Neuron (in vitro differentiated cells): ENCODE results near the gene CLTC.
"Not testable (repeated sequence)": the region's sequence is repeated elsewhere in the genome, so short reads cannot be mapped to it uniquely, and the experiment has no call there.

Source experiments
- H2AFZ ChIP-seq: one replicate; pipeline ENCODE4 v1.6.1; 2013; ENCODE audit warnings: low read depth, mild to moderate bottlenecking, inconsistent platforms, low read length, moderate library complexity
- H3K27me3 ChIP-seq: one replicate; pipeline ENCODE4 v1.6.1; 2013; ENCODE audit warnings: low read length; ENCODE audit not compliant: insufficient read depth
- H3K36me3 ChIP-seq: one replicate; pipeline ENCODE4 v1.6.1; 2013; ENCODE audit warnings: low read length; ENCODE audit not compliant: insufficient read depth
- H3K4me1 ChIP-seq: one replicate; pipeline ENCODE4 v1.6.1; 2013; ENCODE audit warnings: low read length; ENCODE audit not compliant: insufficient read depth
- H3K4me3 ChIP-seq: 2 replicates; pipeline ENCODE4 v1.5.1; 2013; ENCODE audit warnings: mild to moderate bottlenecking, low read length, moderate library complexity
- H3K9me3 ChIP-seq: one replicate; pipeline ENCODE4 v1.6.1; 2013; ENCODE audit warnings: low read length

Gene CLTC

GRCh38 chr17:59619298-59620063, at the start of gene CLTC:
Gene CLTC, plus strand, starts transcription at chr17:59619895. Its CDS starts 237 bp downstream, at chr17:59620132.
- no peaks in the 10 kb centered on the region for H3K27me3 ChIP-seq
- peak within 1 kb of the TSS; percentile 31 for H2AFZ ChIP-seq
- peak within 1 kb of the TSS; percentile 75 for H3K4me3 ChIP-seq
- H3K36me3 ChIP-seq, result no peaks in the 10 kb centered on the region
- H3K4me1 ChIP-seq, result peaks cover 36% of the 10 kb centered on the region
- H3K9me3 ChIP-seq, result no peaks in the 10 kb centered on the region

- Histone ChIP-seq H3K4me3 (no peak overlapping the region), H2AFZ (no peak overlapping the region), H3K27me3 (no peaks in the 10 kb centered on the region)
Observed at GRCh38 chr17:59572301-59572924, 47.3 kb upstream of the CLTC start.

GRCh38 chr17:59584168-59584567, 35.5 kb upstream of the CLTC start:
- H2AFZ ChIP-seq, H3K9me3 ChIP-seq, H3K4me3 ChIP-seq, H3K27me3 ChIP-seq, H3K36me3 ChIP-seq, H3K4me1 ChIP-seq: not testable (repeated sequence)

More at GRCh38 chr17:59572301-59572924, 47.3 kb upstream of the CLTC start:
- H3K4me1 ChIP-seq, result no peaks in the 10 kb centered on the region
- H3K9me3 ChIP-seq, result no peaks in the 10 kb centered on the region
- H3K36me3 ChIP-seq, result peaks cover 26% of the 10 kb centered on the region

GRCh38 chr17:59600169-59600568, 19.5 kb upstream of the CLTC start:
- H3K36me3 ChIP-seq, result peaks cover 49% of the 10 kb centered on the region
- H2AFZ ChIP-seq, result no peak overlapping the region
- no peaks in the 10 kb centered on the region for H3K27me3 ChIP-seq
- no peak overlapping the region for H3K4me3 ChIP-seq
- H3K9me3 ChIP-seq, result no peaks in the 10 kb centered on the region
- H3K4me1 ChIP-seq, result no peaks in the 10 kb centered on the region

GRCh38 chr17:59601130-59601529, 18.6 kb upstream of the CLTC start:
- H3K4me3 ChIP-seq, result no peak overlapping the region

GRCh38 chr17:59607061-59607460, 12.6 kb upstream of the CLTC start:
- Histone ChIP-seq H3K36me3 (peaks cover 81% of the 10 kb centered on the region), H3K4me3 (no peak overlapping the region), H3K9me3 (peaks cover 3% of the 10 kb centered on the region), H3K27me3 (no peaks in the 10 kb centered on the region), H3K4me1 (no peaks in the 10 kb centered on the region), H2AFZ (no peak overlapping the region)

More at GRCh38 chr17:59601130-59601529, 18.6 kb upstream of the CLTC start:
- no peak overlapping the region for H2AFZ ChIP-seq
- H3K36me3 ChIP-seq, result peaks cover 58% of the 10 kb centered on the region
- no peaks in the 10 kb centered on the region for H3K27me3 ChIP-seq
- H3K9me3 ChIP-seq, result no peaks in the 10 kb centered on the region
- H3K4me1 ChIP-seq, result no peaks in the 10 kb centered on the region

- Histone ChIP-seq H3K9me3 (peaks cover 3% of the 10 kb centered on the region), H3K4me3 (no peak overlapping the region), H3K27me3 (no peaks in the 10 kb centered on the region), H2AFZ (no peak overlapping the region), H3K4me1 (no peaks in the 10 kb centered on the region), H3K36me3 (peaks cover 72% of the 10 kb centered on the region)
Observed at GRCh38 chr17:59607817-59608403, 11.8 kb upstream of the CLTC start.

GRCh38 chr17:59611503-59611902, 8.2 kb upstream of the CLTC start:
- Histone ChIP-seq H3K27me3 (no peaks in the 10 kb centered on the region), H3K36me3 (peaks cover 39% of the 10 kb centered on the region), H2AFZ (no peak overlapping the region), H3K4me3 (no peak overlapping the region), H3K4me1 (no peaks in the 10 kb centered on the region), H3K9me3 (peaks cover 3% of the 10 kb centered on the region)

GRCh38 chr17:59616253-59616920, 3.3 kb upstream of the CLTC start:
- Histone ChIP-seq H2AFZ (no peak overlapping the region), H3K27me3 (no peaks in the 10 kb centered on the region), H3K9me3 (no peaks in the 10 kb centered on the region), H3K4me3 (no peak overlapping the region), H3K36me3 (peaks cover 2% of the 10 kb centered on the region), H3K4me1 (peaks cover 17% of the 10 kb centered on the region)

GRCh38 chr17:59617156-59617732, 2.5 kb upstream of the CLTC start:
- Histone ChIP-seq H3K36me3 (no peaks in the 10 kb centered on the region), H2AFZ (no peak overlapping the region), H3K4me1 (peaks cover 26% of the 10 kb centered on the region), H3K4me3 (no peak overlapping the region), H3K9me3 (no peaks in the 10 kb centered on the region), H3K27me3 (no peaks in the 10 kb centered on the region)

GRCh38 chr17:59619035-59619297, 729 bp upstream of the CLTC start:
- Histone ChIP-seq H3K36me3 (no peaks in the 10 kb centered on the region), H3K4me1 (peaks cover 36% of the 10 kb centered on the region), H3K27me3 (no peaks in the 10 kb centered on the region), H2AFZ (peak overlapping the region; percentile 31), H3K4me3 (peak overlapping the region; percentile 75), H3K9me3 (no peaks in the 10 kb centered on the region)

- Histone ChIP-seq H2AFZ (peak overlapping the region; percentile 31), H3K4me1 (peaks cover 36% of the 10 kb centered on the region), H3K27me3 (no peaks in the 10 kb centered on the region), H3K9me3 (no peaks in the 10 kb centered on the region), H3K36me3 (no peaks in the 10 kb centered on the region), H3K4me3 (peak overlapping the region; percentile 75)
Observed at GRCh38 chr17:59620064-59620359, 317 bp downstream of the CLTC start.
